Osteocyte (in vitro differentiated cells): ENCODE data around the gene POSTN. TPM values are rescaled to one million over a fixed set of nuclear protein-coding genes. Genes with fewer than 3 reads are reported as not detected.
A peak's percentile ranks its signal among the peaks of the same experiment; 100 is the strongest.

Source experiments
- DNase-seq: peaks from one replicate; pipeline ENCODE4 v3.0.0; 2021; ENCODE audit warnings: mixed read lengths; ENCODE audit not compliant: unreplicated experiment; ENCODE audit errors: extremely low spot score
- H3K27ac Mint-ChIP-seq: one replicate; pipeline ENCODE4 v1.8.0; 2021; ENCODE audit warnings: mild to moderate bottlenecking, mixed read lengths; ENCODE audit not compliant: unreplicated experiment
- H3K27me3 Mint-ChIP-seq: one replicate; pipeline ENCODE4 v1.8.0; 2021; ENCODE audit warnings: mixed read lengths; ENCODE audit not compliant: unreplicated experiment
- H3K36me3 Mint-ChIP-seq: one replicate; pipeline ENCODE4 v1.8.0; 2021; ENCODE audit warnings: mixed read lengths; ENCODE audit not compliant: unreplicated experiment
- H3K4me1 Mint-ChIP-seq: one replicate; pipeline ENCODE4 v1.8.0; 2021; ENCODE audit warnings: mixed read lengths; ENCODE audit not compliant: unreplicated experiment
- H3K4me3 Mint-ChIP-seq: one replicate; pipeline ENCODE4 v1.8.0; 2021; ENCODE audit warnings: mild to moderate bottlenecking, moderate library complexity, mixed read lengths; ENCODE audit not compliant: unreplicated experiment
- H3K9me3 Mint-ChIP-seq: one replicate; pipeline ENCODE4 v1.8.0; 2021; ENCODE audit warnings: mixed read lengths; ENCODE audit not compliant: unreplicated experiment
- total RNA-seq: library from RNA; stranded (reverse); gene quantifications from 2 replicates; pipeline ENCODE4 v1.2.1, GENCODE V29; 2021
- TF ChIP-seq, protein P1 (sequence below): fragments of 200-600 bp; sonication (generic); IDR thresholded peaks from 2 replicates; pipeline ENCODE4 v1.5.0; 2021; ENCODE audit warnings: antibody characterized with exemption, mild to moderate bottlenecking, moderate library complexity

POSTN gene
- total RNA-seq, 1 donor from 2014 or later: 287 TPM

GRCh38 chr13:37621811-37622361 is 23.3 kb upstream of the POSTN start:
- peaks cover 39% of the 10 kb centered on the region for H3K4me1 Mint-ChIP-seq
- H3K27ac Mint-ChIP-seq: no peak overlapping the region
- H3K27me3 Mint-ChIP-seq: no peaks in the 10 kb centered on the region
- TF ChIP-seq, protein P1, sequence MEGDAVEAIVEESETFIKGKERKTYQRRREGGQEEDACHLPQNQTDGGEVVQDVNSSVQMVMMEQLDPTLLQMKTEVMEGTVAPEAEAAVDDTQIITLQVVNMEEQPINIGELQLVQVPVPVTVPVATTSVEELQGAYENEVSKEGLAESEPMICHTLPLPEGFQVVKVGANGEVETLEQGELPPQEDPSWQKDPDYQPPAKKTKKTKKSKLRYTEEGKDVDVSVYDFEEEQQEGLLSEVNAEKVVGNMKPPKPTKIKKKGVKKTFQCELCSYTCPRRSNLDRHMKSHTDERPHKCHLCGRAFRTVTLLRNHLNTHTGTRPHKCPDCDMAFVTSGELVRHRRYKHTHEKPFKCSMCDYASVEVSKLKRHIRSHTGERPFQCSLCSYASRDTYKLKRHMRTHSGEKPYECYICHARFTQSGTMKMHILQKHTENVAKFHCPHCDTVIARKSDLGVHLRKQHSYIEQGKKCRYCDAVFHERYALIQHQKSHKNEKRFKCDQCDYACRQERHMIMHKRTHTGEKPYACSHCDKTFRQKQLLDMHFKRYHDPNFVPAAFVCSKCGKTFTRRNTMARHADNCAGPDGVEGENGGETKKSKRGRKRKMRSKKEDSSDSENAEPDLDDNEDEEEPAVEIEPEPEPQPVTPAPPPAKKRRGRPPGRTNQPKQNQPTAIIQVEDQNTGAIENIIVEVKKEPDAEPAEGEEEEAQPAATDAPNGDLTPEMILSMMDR: no peak
- no peak overlapping the region for H3K4me3 Mint-ChIP-seq
- DNase-seq: no peak
- no peaks in the 10 kb centered on the region for H3K36me3 Mint-ChIP-seq
- H3K9me3 Mint-ChIP-seq: peaks cover 3% of the 10 kb centered on the region

DNA sequence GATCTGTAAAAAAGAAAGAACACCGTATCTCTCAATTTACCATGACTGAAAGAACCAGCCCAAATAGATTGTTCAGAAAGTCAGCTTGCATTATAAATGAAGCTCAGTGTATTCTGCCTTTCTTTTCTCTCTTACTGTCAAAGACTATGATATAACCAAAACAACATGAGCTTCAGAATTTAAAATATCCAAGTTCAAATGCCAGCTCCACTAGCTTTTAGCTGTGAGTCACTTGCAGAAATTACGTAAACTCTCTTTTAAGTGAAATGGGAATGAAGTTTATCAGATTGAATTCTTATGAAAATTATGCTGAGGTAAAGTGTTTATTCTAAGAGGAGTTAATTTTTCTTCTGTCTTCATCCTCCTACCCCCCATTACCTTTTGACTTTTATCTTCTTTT is 20.0 kb upstream of the POSTN start:
- TF ChIP-seq, protein P1: no peak
- Mint-ChIP-seq H3K27ac (peak overlapping the region; percentile 57), H3K36me3 (no peaks in the 10 kb centered on the region), H3K27me3 (no peaks in the 10 kb centered on the region), H3K9me3 (peaks cover 3% of the 10 kb centered on the region), H3K4me1 (peaks cover 56% of the 10 kb centered on the region), H3K4me3 (no peak overlapping the region)
- DNase-seq: no peak

GRCh38 chr13:37617173-37617572 is 18.6 kb upstream of the POSTN start:
- no peaks in the 10 kb centered on the region for H3K27me3 Mint-ChIP-seq

DNA sequence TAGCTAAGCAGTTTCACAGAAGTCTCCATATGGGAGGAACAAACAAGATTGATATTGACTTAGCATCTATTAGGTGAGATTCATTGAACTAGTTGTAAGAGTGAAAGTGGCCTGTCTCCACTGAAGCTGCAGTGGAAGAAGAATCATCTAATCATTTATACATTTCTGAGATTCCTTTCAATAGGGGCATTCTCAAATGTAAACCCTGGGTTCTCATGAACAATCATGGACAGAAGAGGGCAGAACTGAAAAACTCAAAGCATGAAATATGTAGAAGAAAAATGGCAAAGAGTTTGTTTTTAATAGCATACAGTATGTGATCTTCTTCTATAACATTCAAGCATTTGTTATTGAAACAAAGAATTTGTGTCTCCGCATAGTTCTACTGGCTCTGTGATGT is 17.6 kb upstream of the POSTN start:
- Mint-ChIP-seq H3K4me1 (peaks cover 55% of the 10 kb centered on the region), H3K4me3 (no peak overlapping the region), H3K9me3 (peaks cover 2% of the 10 kb centered on the region), H3K27ac (peak overlapping the region; percentile 89), H3K27me3 (no peaks in the 10 kb centered on the region), H3K36me3 (no peaks in the 10 kb centered on the region)
- TF ChIP-seq, protein P1: peak; percentile 30
- DNase-seq: no peak

More at GRCh38 chr13:37617173-37617572, 18.6 kb upstream of the POSTN start:
- Mint-ChIP-seq H3K36me3 (no peaks in the 10 kb centered on the region), H3K9me3 (peaks cover 3% of the 10 kb centered on the region), H3K4me1 (peaks cover 61% of the 10 kb centered on the region), H3K27ac (peak overlapping the region; percentile 89), H3K4me3 (no peak overlapping the region)
- TF ChIP-seq, protein P1: no peak
- DNase-seq: no peak

GRCh38 chr13:37615276-37615675 is 16.7 kb upstream of the POSTN start:
- H3K36me3 Mint-ChIP-seq: no peaks in the 10 kb centered on the region
- DNase-seq: no peak
- peaks cover 51% of the 10 kb centered on the region for H3K4me1 Mint-ChIP-seq
- H3K4me3 Mint-ChIP-seq: no peak overlapping the region
- no peak overlapping the region for H3K27ac Mint-ChIP-seq
- TF ChIP-seq, protein P1: no peak
- no peaks in the 10 kb centered on the region for H3K27me3 Mint-ChIP-seq
- no peaks in the 10 kb centered on the region for H3K9me3 Mint-ChIP-seq
